ENCODE data around the gene CCNB1IP1. TPM values are rescaled to one million over a fixed set of nuclear protein-coding genes. Genes with fewer than 3 reads are reported as not detected.
"Not testable (repeated sequence)": the region's sequence is repeated elsewhere in the genome, so short reads cannot be mapped to it uniquely, and the experiment has no call there.

The CCNB1IP1 gene
- total RNA-seq, 1 experiment from 2014 or later, result 174 TPM

GRCh38 chr14:20346713-20347112 is 13.6 kb upstream of the CCNB1IP1 start:
- no peaks in the 10 kb centered on the region for H3K27me3 ChIP-seq (ENCODE audit: control insufficient read depth, insufficient read depth, low read length)
- H3K36me3 ChIP-seq (replicated peaks; ENCODE audit: control insufficient read depth, insufficient read depth, low read length), result peaks cover 20% of the 10 kb centered on the region

GRCh38 chr14:20345366-20345765 is 12.3 kb upstream of the CCNB1IP1 start:
- Histone ChIP-seq H3K4me3 (ENCODE audit: insufficient read depth, low read depth, low read length) (no peak overlapping the region), H3K36me3 (replicated peaks; ENCODE audit: control insufficient read depth, insufficient read depth, low read length) (peaks cover 18% of the 10 kb centered on the region), H3K27me3 (ENCODE audit: control insufficient read depth, insufficient read depth, low read length) (no peaks in the 10 kb centered on the region)
- DNase-seq, result no peak

More at GRCh38 chr14:20346713-20347112, 13.6 kb upstream of the CCNB1IP1 start:
- no peak for DNase-seq
- no peak overlapping the region for H3K4me3 ChIP-seq (ENCODE audit: insufficient read depth, low read depth, low read length)

DNA sequence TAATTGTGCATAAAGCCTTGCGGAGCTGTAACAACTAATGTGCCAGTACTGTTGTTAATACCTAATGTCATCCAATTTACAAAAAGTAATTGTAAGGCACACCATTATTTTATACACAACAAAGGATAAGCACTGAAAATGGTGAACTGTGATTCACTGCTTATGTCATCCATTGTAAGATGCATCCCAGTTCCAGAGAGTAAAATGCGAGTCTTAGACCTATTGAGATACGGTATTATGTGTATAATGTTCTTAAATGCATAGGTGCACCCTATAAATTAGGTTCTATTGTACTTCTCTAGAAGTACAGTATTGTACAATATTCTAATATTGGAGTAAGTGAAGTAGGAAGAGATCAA is 10.8 kb upstream of the CCNB1IP1 start:
- no peaks in the 10 kb centered on the region for H3K27me3 ChIP-seq (ENCODE audit: control insufficient read depth, insufficient read depth, low read length)
- DNase-seq, result no peak
- peaks cover 13% of the 10 kb centered on the region for H3K36me3 ChIP-seq (replicated peaks; ENCODE audit: control insufficient read depth, insufficient read depth, low read length)
- H3K4me3 ChIP-seq (ENCODE audit: insufficient read depth, low read depth, low read length), result peak overlapping the region; percentile 78

- peak within 1 kb of the TSS; percentile 78 for H3K4me3 ChIP-seq (ENCODE audit: insufficient read depth, low read depth, low read length)
- H3K27me3 ChIP-seq (ENCODE audit: control insufficient read depth, insufficient read depth, low read length), result no peaks in the 10 kb centered on the region
- peaks cover 12% of the 10 kb centered on the region for H3K36me3 ChIP-seq (replicated peaks; ENCODE audit: control insufficient read depth, insufficient read depth, low read length)
- DNase-seq, result peak; percentile 96
Measured at GRCh38 chr14:20343092-20343861, 10.2 kb upstream of the CCNB1IP1 start, which contains the start of gene PARP2. TSS of gene PARP2 (plus strand) at chr14:20343635. CDS start at chr14:20343642, 7 bp downstream.

DNA sequence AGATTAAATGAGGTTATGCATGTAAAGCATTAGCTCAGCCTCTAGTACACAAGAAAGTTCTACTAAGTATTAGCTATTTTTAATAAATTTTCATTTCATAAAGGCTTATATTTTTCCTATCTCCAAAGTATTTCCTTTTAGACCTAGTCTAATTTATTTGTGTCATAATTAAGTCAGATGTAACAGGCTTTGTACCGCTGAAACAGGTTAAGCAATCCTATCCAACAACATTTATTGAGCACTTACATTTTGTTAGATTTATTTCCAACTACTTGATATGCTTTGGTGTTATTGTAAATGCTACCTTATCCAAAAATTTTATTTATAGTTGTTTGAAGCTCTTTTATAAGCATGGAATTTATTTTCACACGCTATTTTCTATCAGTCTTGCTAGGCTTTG is 8.6 kb upstream of the CCNB1IP1 start:
- H3K36me3 ChIP-seq (replicated peaks; ENCODE audit: control insufficient read depth, insufficient read depth, low read length), result peaks cover 7% of the 10 kb centered on the region
- no peaks in the 10 kb centered on the region for H3K27me3 ChIP-seq (ENCODE audit: control insufficient read depth, insufficient read depth, low read length)
- H3K4me3 ChIP-seq (ENCODE audit: insufficient read depth, low read depth, low read length), result peak overlapping the region; percentile 60
- DNase-seq, result no peak

GRCh38 chr14:20341032-20341431 is 8.0 kb upstream of the CCNB1IP1 start:
- not testable (repeated sequence) for H3K27me3 ChIP-seq (ENCODE audit: control insufficient read depth, insufficient read depth, low read length); H3K36me3 ChIP-seq (replicated peaks; ENCODE audit: control insufficient read depth, insufficient read depth, low read length); H3K4me3 ChIP-seq (ENCODE audit: insufficient read depth, low read depth, low read length); DNase-seq

DNA sequence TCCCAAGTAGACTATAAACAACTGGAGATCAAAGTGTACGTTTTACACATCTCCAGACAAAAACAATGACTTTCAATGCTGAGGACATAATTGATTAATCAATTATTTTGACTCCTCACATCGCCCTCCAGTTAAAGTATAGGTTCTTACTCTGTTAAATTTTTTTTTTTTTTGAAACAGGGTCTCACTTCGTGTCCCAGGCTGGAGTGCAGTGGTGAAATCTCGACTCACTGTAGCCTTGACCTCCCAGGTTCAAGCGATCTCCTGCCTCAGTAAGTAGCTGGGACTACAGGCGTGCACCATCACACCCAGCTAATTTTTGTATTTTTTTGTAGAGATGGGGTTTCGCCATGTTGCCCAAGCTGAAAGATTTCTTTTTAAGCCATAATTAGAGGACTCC is 938 bp upstream of the CCNB1IP1 start:
- Histone ChIP-seq H3K27me3 (ENCODE audit: control insufficient read depth, insufficient read depth, low read length) (no peaks in the 10 kb centered on the region), H3K4me3 (ENCODE audit: insufficient read depth, low read depth, low read length) (no peak overlapping the region), H3K36me3 (replicated peaks; ENCODE audit: control insufficient read depth, insufficient read depth, low read length) (peaks cover 1% of the 10 kb centered on the region)
- DNase-seq, result no peak

- Histone ChIP-seq H3K4me3 (ENCODE audit: insufficient read depth, low read depth, low read length) (no peak overlapping the region; the same call in 1 of the 2 replicates), H3K27me3 (ENCODE audit: control insufficient read depth, insufficient read depth, low read length) (no peaks in the 10 kb centered on the region), H3K36me3 (replicated peaks; ENCODE audit: control insufficient read depth, insufficient read depth, low read length) (peaks cover 7% of the 10 kb centered on the region)
- no peak for DNase-seq
Measured at GRCh38 chr14:20333494-20333841, 389 bp upstream of the CCNB1IP1 start.

- Histone ChIP-seq H3K36me3 (replicated peaks; ENCODE audit: control insufficient read depth, insufficient read depth, low read length) (peaks cover 10% of the 10 kb centered on the region), H3K4me3 (ENCODE audit: insufficient read depth, low read depth, low read length) (peak overlapping the region; percentile 71), H3K27me3 (ENCODE audit: control insufficient read depth, insufficient read depth, low read length) (no peaks in the 10 kb centered on the region)
- no peak for DNase-seq
Measured at GRCh38 chr14:20332431-20332787, 670 bp downstream of the CCNB1IP1 start.

DNA sequence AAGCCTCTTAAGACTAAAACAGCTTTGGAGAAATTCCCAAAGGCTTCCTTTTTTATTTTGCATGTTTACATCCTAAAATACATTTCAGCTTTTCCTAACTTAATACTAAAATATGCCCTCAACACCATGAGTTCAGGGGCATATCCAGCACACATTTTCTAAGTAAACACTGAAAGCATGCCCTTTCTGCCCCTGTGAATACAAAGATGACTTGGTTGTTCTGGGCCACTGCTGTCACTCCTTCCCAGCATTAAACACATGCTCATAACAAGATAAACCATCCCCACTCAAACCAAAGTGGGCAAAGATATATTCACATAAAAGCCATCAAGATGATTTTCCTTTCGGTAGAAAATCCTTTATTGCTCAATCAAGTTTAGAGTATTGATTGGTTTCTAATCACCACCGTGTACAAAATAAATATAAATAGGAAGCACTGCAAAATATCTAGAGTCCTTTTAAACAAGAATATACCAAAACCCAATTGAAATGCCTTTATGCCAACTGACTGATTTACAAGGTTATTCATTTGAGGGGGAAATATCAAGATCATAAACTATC is 1.9 kb downstream of the CCNB1IP1 start:
- H3K36me3 ChIP-seq (replicated peaks; ENCODE audit: control insufficient read depth, insufficient read depth, low read length), result peaks cover 20% of the 10 kb centered on the region
- no peak overlapping the region for H3K4me3 ChIP-seq (ENCODE audit: insufficient read depth, low read depth, low read length)
- no peaks in the 10 kb centered on the region for H3K27me3 ChIP-seq (ENCODE audit: control insufficient read depth, insufficient read depth, low read length)
- DNase-seq, result no peak

- no peaks in the 10 kb centered on the region for H3K27me3 ChIP-seq (ENCODE audit: control insufficient read depth, insufficient read depth, low read length)
- H3K4me3 ChIP-seq (ENCODE audit: insufficient read depth, low read depth, low read length), result no peak overlapping the region
- DNase-seq, result no peak
- H3K36me3 ChIP-seq (replicated peaks; ENCODE audit: control insufficient read depth, insufficient read depth, low read length), result peaks cover 30% of the 10 kb centered on the region
Measured at GRCh38 chr14:20329355-20329754, 3.7 kb downstream of the CCNB1IP1 start.

DNA sequence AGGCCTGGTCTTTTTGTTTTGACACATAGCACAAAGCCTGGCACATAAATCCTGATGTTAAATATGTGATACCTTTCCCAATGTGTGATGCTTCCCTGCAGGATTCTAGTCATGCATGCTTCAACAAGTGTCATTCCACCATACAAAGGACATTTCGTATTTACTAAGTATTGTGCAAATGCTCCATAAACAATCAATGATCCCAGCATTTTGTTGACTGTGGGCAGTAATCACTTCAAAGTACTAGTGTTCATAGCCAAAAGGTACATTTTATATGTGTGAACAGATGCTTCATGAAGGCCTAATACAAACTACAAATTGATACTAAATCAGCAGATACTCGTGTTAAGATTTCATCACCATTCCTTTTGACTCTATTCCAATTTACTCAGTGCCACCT is 4.4 kb downstream of the CCNB1IP1 start:
- Histone ChIP-seq H3K27me3 (ENCODE audit: control insufficient read depth, insufficient read depth, low read length) (no peaks in the 10 kb centered on the region), H3K36me3 (replicated peaks; ENCODE audit: control insufficient read depth, insufficient read depth, low read length) (peaks cover 31% of the 10 kb centered on the region), H3K4me3 (ENCODE audit: insufficient read depth, low read depth, low read length) (no peak overlapping the region)
- no peak for DNase-seq

GRCh38 chr14:20327005-20327869 is 5.8 kb downstream of the CCNB1IP1 start:
- Histone ChIP-seq H3K36me3 (replicated peaks; ENCODE audit: control insufficient read depth, insufficient read depth, low read length) (peaks cover 32% of the 10 kb centered on the region), H3K27me3 (ENCODE audit: control insufficient read depth, insufficient read depth, low read length) (no peaks in the 10 kb centered on the region), H3K4me3 (ENCODE audit: insufficient read depth, low read depth, low read length) (no peak overlapping the region)
- peak; percentile 54 for DNase-seq

DNA sequence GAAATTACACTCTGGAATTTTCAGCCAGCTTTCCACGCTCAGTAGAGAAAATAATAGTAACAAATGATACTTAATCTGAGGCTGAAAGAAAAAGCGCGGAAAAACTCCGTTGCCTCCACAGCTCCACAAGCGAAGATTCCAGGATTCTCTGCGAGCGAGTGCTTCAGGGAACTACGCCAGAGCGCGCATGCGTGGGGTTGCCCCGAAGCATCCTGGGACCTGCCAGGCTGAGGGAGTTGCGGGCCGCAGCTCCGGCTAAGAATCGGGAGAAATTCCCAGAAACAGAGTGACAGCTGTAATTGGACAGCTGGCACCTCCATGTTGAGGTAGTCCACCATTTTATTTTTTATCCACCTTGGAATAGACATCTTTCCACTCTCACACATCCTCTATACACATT is 15.4 kb downstream of the CCNB1IP1 start:
- H3K36me3 ChIP-seq (replicated peaks; ENCODE audit: control insufficient read depth, insufficient read depth, low read length), result peaks cover 34% of the 10 kb centered on the region

GRCh38 chr14:20314026-20314425 is 19.1 kb downstream of the CCNB1IP1 start:
- Histone ChIP-seq H3K27me3 (ENCODE audit: control insufficient read depth, insufficient read depth, low read length) (no peaks in the 10 kb centered on the region), H3K36me3 (replicated peaks; ENCODE audit: control insufficient read depth, insufficient read depth, low read length) (peaks cover 37% of the 10 kb centered on the region)
- DNase-seq, result no peak

More for the DNA sequence above, 15.4 kb downstream of the CCNB1IP1 start:
- Histone ChIP-seq H3K4me3 (ENCODE audit: insufficient read depth, low read depth, low read length) (no peak overlapping the region), H3K27me3 (ENCODE audit: control insufficient read depth, insufficient read depth, low read length) (no peaks in the 10 kb centered on the region)
- DNase-seq, result peak; percentile 15

More at GRCh38 chr14:20314026-20314425, 19.1 kb downstream of the CCNB1IP1 start:
- H3K4me3 ChIP-seq (ENCODE audit: insufficient read depth, low read depth, low read length), result no peak overlapping the region
